ENCODE measurements around the gene MTA2.

DNA sequence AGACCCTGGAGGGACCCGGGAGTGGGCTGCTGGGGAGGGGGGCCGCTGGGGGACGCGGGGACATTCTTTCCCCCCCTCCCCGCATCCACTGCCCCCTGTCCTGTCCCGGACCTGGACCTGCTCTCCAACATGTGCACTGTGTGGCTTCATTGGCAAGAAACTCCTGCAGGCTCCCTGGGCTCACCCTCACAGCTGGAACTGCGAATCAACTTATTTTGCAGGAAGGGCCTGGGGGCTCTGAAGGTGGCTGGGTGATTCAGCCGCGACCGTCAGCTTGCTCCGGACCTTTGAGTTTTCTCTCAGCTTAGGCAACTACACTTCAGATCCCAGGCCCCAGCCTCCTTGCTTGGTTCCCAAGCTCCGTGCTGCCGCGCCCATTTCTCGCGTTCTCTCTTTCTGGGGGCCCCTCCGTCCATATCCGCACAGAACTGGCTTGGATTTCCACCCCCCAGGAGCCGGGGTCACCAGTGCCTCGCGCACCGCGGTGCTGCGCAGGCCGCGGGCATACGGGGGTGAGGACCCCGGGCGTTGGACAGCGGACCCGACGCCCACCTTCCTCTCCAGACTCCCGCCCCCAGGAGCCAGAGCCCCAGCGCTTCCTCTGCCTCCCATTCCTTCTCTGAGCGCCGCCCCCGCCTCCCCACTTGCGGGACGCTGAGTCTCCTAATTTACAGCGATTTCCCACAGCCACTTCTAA, 54.6 kb downstream of the MTA2 start:
- TF ChIP-seq ZNF565 (CRISPR knock-in tag; conservative IDR thresholded peaks at IDR 0.05; ENCODE audit: low read depth), result no peak
- no peak for TF ChIP-seq ISL1 (CRISPR knock-in tag; IDR thresholded peaks at IDR 0.05)
- TF ChIP-seq SNAI2 (CRISPR knock-in tag; IDR thresholded peaks at IDR 0.05), result no peak
- no peak for TF ChIP-seq RARB (CRISPR knock-in tag; IDR thresholded peaks at IDR 0.05)
- TF ChIP-seq, protein P1, sequence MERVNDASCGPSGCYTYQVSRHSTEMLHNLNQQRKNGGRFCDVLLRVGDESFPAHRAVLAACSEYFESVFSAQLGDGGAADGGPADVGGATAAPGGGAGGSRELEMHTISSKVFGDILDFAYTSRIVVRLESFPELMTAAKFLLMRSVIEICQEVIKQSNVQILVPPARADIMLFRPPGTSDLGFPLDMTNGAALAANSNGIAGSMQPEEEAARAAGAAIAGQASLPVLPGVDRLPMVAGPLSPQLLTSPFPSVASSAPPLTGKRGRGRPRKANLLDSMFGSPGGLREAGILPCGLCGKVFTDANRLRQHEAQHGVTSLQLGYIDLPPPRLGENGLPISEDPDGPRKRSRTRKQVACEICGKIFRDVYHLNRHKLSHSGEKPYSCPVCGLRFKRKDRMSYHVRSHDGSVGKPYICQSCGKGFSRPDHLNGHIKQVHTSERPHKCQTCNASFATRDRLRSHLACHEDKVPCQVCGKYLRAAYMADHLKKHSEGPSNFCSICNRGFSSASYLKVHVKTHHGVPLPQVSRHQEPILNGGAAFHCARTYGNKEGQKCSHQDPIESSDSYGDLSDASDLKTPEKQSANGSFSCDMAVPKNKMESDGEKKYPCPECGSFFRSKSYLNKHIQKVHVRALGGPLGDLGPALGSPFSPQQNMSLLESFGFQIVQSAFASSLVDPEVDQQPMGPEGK (CRISPR knock-in tag; IDR thresholded peaks at IDR 0.05; ENCODE audit: borderline replicate concordance), result no peak
- TF ChIP-seq BACH2 (CRISPR knock-in tag; IDR thresholded peaks at IDR 0.05; ENCODE audit: borderline replicate concordance), result no peak

All from SK-N-SH treated with all-trans-retinoic acid at 6 μM for 48 hours (cell line).